ENCODE results near the gene HOXB5.

Gene HOXB5

GRCh38 chr17:48628649-48629410, 35.3 kb upstream of the HOXB5 start:
- no peak for DNase-seq

DNA sequence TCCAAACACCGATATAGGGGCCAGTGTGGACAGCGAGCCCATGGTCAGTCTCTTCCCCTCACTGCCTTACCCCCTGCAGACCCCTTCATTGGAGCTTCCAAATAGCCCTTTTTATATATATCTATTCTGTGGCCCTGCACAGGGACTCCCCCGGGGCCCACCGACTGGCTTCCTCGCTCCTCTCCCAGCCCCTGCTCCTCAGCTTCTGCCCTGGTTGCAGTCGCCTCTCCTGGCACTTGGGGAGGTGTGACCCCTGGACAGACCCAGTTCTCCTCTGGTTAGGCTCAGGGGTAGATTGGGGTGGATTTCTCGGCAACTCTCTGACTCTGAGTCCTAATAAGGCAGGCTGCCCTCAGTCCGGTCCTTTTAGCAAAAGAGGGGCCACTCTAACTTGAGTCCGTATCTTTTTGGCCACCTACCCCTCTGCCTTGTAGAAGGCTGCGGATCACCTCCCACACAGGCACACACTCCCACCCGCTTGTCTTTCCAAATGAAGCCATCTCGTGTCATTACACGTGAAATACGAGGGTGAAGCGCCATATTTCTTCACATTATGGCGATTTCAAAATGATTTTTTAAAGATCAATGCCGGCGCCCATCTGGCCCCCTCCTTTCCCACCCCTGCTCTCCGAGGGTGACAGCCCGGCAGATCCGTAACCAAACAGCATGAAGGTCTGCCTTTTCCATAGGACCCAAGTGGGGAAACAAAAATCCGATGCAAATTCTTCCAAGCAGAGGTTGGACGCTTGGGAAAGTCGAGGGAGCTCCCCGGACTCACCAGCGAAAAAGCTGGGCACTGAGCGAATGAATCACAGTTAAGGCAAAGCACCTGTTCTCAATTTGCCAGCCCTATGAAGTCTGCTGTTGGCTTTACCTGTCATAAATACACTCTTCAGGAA, 34.3 kb upstream of the HOXB5 start:
- DNase-seq = no peak

GRCh38 chr17:48627118-48627597, 33.6 kb upstream of the HOXB5 start:
- no peak for DNase-seq

DNA sequence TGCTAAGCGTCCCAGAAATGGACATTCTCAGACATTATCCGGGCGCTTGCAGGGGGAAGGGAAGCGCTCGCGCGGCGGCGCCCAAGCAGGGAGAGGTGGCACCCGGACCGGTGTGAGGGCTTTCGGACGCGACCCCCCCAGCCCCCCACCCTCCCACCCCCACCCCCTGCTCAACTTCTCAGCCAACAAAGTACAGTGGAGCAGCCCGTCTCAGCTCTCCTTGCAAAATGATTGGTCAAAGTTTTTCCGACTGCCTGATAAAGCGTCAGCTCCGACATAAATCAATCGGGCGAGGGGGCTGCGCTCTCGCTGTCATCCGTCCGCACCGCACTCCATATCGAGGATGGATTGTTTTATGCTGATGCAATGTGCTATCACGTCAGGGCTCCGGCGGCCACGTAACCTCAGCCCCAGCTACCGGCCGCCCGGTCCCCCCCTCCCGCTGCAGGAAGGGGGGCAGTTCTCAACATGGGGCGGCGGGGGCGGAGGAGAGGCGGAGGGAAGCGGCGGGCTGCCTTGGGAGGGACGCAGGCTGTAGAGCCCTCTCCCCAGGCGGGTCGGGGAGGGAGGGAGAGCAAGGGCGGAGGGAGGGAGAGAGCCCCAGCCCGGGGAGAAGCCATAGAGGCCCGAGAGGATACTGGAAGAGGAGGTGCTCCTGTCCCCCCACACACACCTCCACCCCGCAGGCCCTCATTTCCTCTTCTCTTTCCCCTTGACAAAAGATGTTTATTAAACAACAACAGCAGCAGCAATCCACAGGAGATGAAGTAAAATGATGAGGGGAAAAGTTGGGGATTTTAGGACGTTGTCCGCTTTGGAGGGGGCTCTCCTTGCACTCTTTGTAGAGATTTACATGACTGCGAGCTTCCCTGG, 32.9 kb upstream of the HOXB5 start, which contains the start of gene HOXB9:
TSS of gene HOXB9 (minus strand) at position 114 of the 873 bp plus-strand sequence. CDS start at position 25, 89 bp downstream.
- peak; percentile 77 for DNase-seq

- DNase-seq = peak; percentile 78
Observed at GRCh38 chr17:48625495-48626244, 32.1 kb upstream of the HOXB5 start.

GRCh38 chr17:48624544-48625494, 31.2 kb upstream of the HOXB5 start:
- no peak for DNase-seq

DNA sequence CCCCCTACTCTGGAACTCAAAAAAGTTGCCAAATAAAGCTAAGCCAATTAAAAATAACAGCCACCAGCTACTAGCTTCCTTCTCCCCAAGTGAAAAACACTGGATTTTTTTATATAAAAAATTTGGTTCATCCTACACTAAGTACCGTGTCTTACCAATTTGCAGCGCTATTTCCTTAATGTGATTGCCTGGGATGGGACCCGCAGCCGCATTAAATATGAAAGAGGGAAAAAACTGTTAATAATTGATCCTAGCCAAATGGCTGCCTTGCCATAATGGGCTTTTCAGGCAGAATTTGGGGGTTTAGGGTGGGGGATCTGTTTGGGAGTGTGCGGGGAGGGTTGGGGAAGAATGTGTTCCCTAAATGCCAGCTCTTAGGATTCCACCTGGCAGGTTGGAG, 30.5 kb upstream of the HOXB5 start:
- no peak for DNase-seq

- no peak for DNase-seq
Observed at GRCh38 chr17:48623583-48623982, 30.0 kb upstream of the HOXB5 start.

- DNase-seq = no peak
Observed at GRCh38 chr17:48622857-48623256, 29.3 kb upstream of the HOXB5 start.

DNA sequence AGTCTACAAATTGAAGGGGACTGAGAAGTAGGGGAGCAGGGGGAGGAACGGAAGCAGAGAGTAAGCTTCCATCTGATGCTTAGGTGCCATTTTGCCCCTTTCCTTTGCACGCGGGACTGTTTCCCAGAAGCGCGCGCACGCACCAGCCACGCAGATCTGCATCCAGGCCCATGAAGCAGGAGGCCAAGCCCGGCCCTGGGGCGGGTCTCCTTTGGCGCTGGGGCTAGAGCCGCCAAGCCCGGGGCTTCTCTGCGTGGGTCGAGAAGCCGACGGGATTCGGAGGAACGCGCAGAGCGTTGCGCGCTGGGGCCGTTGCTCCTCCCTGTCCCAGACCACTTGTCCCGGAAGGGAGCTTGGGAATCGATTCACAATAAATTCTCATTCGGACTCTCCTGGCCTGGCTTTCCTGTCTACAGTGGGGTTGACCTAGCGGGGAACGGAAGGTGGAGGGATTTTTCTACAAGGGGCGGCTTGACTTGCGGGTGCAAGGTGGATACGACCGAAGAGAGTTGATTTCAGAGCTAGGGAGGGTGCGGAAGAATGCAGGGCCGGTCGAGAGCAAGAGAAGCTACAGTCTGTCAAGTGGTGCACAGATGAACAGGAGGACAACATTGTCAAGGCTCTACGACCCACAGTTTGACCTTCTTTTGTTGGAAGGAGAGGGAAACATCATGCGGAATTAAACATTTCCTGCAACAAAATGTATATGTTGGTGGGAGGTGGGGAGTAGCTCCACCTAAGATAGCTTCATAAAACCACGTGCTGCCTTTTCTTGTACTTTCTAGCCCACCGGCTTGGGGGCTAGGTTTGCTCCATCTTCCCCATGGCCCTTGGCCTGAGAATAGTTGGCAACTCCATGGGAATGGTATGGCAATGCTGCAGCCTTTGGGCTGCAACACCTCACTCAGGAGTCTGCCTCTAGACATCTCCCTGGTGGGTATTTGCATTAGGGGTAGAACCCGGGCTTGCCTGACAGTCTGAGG, 28.1 kb upstream of the HOXB5 start:
- no peak for DNase-seq

DNA sequence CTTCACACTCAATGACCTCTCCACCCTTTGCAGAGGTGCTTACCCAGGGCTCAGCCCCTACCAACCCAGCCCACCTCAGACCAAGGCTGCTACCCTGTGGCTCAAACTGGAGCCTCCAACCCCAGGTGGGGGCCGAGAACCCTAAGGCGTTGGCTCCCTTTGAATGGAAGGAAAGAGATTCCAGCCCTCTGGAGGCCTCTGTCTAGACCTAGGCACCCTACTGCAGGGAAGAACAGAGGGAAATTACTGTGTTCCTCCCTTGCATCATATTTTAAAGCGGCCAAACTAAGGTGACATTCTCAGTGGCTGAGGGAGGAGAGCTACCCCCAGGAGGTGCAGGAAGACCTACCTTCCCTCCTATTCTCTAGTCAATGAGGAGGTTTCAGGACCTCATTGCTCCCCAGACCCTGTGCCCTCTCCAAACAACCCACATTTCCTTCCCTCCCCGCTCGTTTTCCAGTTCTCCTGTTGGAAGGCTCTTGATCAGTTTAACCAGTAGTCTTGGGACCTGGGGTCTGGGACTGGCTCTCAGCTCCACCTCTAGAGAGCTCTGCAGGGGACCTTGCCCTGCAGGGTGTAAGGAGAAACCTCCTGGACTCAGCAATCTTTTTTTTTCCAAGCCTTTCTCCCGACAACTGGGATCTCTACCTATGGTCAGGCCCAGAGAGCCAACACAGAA, 27.0 kb upstream of the HOXB5 start:
- no peak for DNase-seq

- DNase-seq = no peak
Observed at GRCh38 chr17:48619826-48620449, 26.4 kb upstream of the HOXB5 start.

GRCh38 chr17:48618256-48618896, 24.8 kb upstream of the HOXB5 start:
- peak; percentile 93 for DNase-seq

GRCh38 chr17:48617471-48618255, 24.1 kb upstream of the HOXB5 start:
- DNase-seq = no peak

DNA sequence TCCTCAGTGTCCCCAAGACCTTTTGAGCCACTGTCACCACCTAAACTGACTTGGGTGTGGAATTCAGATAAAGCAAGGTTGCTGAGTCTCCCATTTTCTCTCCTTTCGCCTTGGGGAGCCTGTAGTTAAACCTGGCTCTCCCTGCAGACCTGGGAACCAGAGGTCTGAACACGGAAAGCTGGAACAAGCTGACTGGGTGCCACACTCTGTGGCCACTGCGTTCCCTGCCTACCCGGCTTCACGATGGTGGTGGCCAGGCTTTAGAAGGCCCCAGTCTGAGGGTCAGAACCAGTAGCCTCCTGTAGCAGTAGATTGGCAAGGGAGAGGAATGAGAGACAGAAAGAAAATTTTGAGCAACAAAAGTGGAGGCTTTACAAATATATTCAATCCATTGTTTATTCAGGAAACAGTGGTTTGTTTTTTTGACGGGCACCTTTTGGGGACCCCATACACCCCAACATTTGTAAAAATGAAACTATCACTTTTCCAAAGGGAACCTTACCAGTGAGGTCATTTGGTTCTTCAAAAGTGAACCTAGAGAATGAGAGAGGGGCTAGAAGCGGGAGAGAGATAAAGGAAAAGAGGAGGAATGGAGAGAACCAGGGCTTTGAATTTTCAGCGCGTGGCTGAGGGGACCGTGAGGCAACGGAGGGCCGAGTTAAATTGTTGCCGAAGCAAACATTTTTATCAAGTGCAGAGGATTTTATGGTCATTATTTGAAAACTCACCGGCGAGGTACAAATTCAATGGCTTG, 23.3 kb upstream of the HOXB5 start:
- no peak for DNase-seq

All from NCI-H774 (cell line).